Esophagus muscularis mucosa (tissue), 4 donors: Measurements from ENCODE around the gene CD40. TPM values are rescaled to one million over a fixed set of nuclear protein-coding genes. Genes with fewer than 3 reads are reported as not detected.

Source experiments
- DNase-seq: peaks from one replicate; pipeline ENCODE4 v3.0.0-alpha.2; 2017; ENCODE audit errors: extremely low spot score
- H3K27ac ChIP-seq, 4 donors: fragments of 200-600 bp; sonication (generic); replicated peaks in 1 of 4; 1 replicate in 3 of 4; 2 replicates in 1 of 4; pipeline ENCODE4 v1.5.1; 2016 to 2019; ENCODE audit warnings: mild to moderate bottlenecking in 1 of 4
- H3K27me3 ChIP-seq, 4 donors: fragments of 200-600 bp; sonication (generic); one replicate each; pipeline versions ENCODE4 v1.5.1 to v1.6.0; 2016 to 2019
- H3K36me3 ChIP-seq, 4 donors: fragments of 200-600 bp; sonication (generic); one replicate each; pipeline ENCODE4 v1.5.1; 2016 to 2019
- H3K4me1 ChIP-seq, 4 donors: fragments of 200-600 bp; sonication (generic); one replicate each; pipeline ENCODE4 v1.5.1; 2016 to 2019
- H3K4me3 ChIP-seq, 4 donors: fragments of 200-600 bp; sonication (generic); 1 replicate in 2 of 4; 2 replicates in 2 of 4; pipeline ENCODE4 v1.5.1; 2016 to 2019; ENCODE audit warnings: mild to moderate bottlenecking in 4 of 4, moderate library complexity in 1 of 4
- H3K9me3 ChIP-seq, 4 donors: fragments of 200-600 bp; sonication (generic); 1 replicate in 3 of 4; 2 replicates in 1 of 4; pipeline ENCODE4 v1.5.1; 2016 to 2019
- CTCF ChIP-seq, 3 experiments: fragments of 200-600 bp in 2 of 3; fragments of 450-650 bp in 1 of 3; sonication (generic) in 2 of 3; IDR thresholded peaks; one replicate each; pipeline ENCODE4 v1.5.1; 2017 to 2019; ENCODE audit warnings: antibody characterized with exemption in 3 of 3, mild to moderate bottlenecking in 2 of 3, moderate library complexity in 1 of 3
- EP300 ChIP-seq: sonication (generic); formaldehyde crosslinking; IDR thresholded peaks from one replicate; pipeline ENCODE4 v1.6.1; 2017; ENCODE audit warnings: antibody characterized with exemption
- POLR2A ChIP-seq: fragments of 450-650 bp; IDR thresholded peaks from one replicate; pipeline ENCODE4 v1.6.1; 2017; ENCODE audit warnings: antibody characterized with exemption, moderate library complexity, mild to moderate bottlenecking, low read depth
- POLR2AphosphoS5 ChIP-seq, 2 donors: sonication (generic); formaldehyde crosslinking; IDR thresholded peaks; one replicate each; pipeline ENCODE4 v1.6.1; 2017; ENCODE audit warnings: antibody characterized with exemption in 2 of 2
- WGBS: methylation state at CpG from one replicate; pipeline ENCODE4 v1.1.5; 2018; 5-methylcytosine and 5-hydroxymethylcytosine counted together
- intact Hi-C: fragments of 100-400 bp; cut with DNase I; formaldehyde crosslinking; loops from one replicate; pipeline ENCODE4 v1.15.1; 2023
- total RNA-seq, 4 donors: library from RNA; depleted of rRNA; stranded (reverse); fragments of >200 nt; gene quantifications; one replicate each; pipeline versions ENCODE4 v1.1.0 to v1.2.1, GENCODE V29; 2016

CD40 gene
- total RNA-seq, 4 donors from 2014 or later = 10.0 to 21.6 (median 16.9) TPM

GRCh38 chr20:46169245-46170171, 51.4 kb downstream of the CD40 start:
- WGBS = 71% methylated on average over 7 of the region's 13 CpGs
- H3K36me3 ChIP-seq = no peaks in the 10 kb centered on the region
- peaks cover 0 to 93% (median 16%) of the 10 kb centered on the region in 4 donors for H3K27me3 ChIP-seq
- H3K9me3 ChIP-seq = no peaks in the 10 kb centered on the region
- no peak for DNase-seq
- intact Hi-C loops = no loop called here
- no peak overlapping the region for H3K4me3 ChIP-seq
- H3K4me1 ChIP-seq = peaks cover 0 to 5% (median 2%) of the 10 kb centered on the region in 4 donors
- TF ChIP-seq EP300 (no peak), CTCF (IDR thresholded peaks at IDR 0.05) (no peak), POLR2AphosphoS5 (IDR thresholded peaks at IDR 0.05) (no peak), POLR2A (no peak)
- H3K27ac ChIP-seq = no peak overlapping the region

- peaks cover 0 to 93% (median 22%) of the 10 kb centered on the region in 4 donors for H3K27me3 ChIP-seq
Measured at GRCh38 chr20:46171476-46171875, 53.4 kb downstream of the CD40 start.

GRCh38 chr20:46171909-46172308, 53.8 kb downstream of the CD40 start:
- peaks cover 0 to 93% (median 22%) of the 10 kb centered on the region in 4 donors for H3K27me3 ChIP-seq
- TF ChIP-seq EP300 (no peak), POLR2A (no peak), CTCF (IDR thresholded peaks at IDR 0.05) (no peak), POLR2AphosphoS5 (IDR thresholded peaks at IDR 0.05) (no peak)
- no peak overlapping the region for H3K4me3 ChIP-seq
- H3K36me3 ChIP-seq = no peaks in the 10 kb centered on the region
- 52% methylated on average over 5 of the region's 5 CpGs for WGBS
- no peak overlapping the region for H3K27ac ChIP-seq
- DNase-seq = no peak
- intact Hi-C loops = no loop called here
- peaks cover 0 to 11% (median 5%) of the 10 kb centered on the region in 4 donors for H3K4me1 ChIP-seq
- no peaks in the 10 kb centered on the region for H3K9me3 ChIP-seq

More at GRCh38 chr20:46171476-46171875, 53.4 kb downstream of the CD40 start:
- intact Hi-C loops = no loop called here
- WGBS = 66% methylated on average over 2 of the region's 2 CpGs
- Histone ChIP-seq H3K9me3 (no peaks in the 10 kb centered on the region), H3K4me1 (peaks cover 0 to 11% (median 5%) of the 10 kb centered on the region in 4 donors), H3K4me3 (no peak overlapping the region), H3K27ac (no peak overlapping the region), H3K36me3 (no peaks in the 10 kb centered on the region)
- DNase-seq = no peak
- no peak for TF ChIP-seq CTCF (IDR thresholded peaks at IDR 0.05)
- TF ChIP-seq POLR2AphosphoS5 (IDR thresholded peaks at IDR 0.05) = no peak
- no peak for TF ChIP-seq POLR2A
- TF ChIP-seq EP300 = no peak

GRCh38 chr20:46172455-46172854, 54.3 kb downstream of the CD40 start:
- Histone ChIP-seq H3K4me1 (peaks cover 0 to 11% (median 5%) of the 10 kb centered on the region in 4 donors), H3K27ac (no peak overlapping the region), H3K36me3 (no peaks in the 10 kb centered on the region), H3K27me3 (peaks cover 0 to 90% (median 22%) of the 10 kb centered on the region in 4 donors), H3K4me3 (no peak overlapping the region), H3K9me3 (no peaks in the 10 kb centered on the region)
- 43% methylated on average over 6 of the region's 6 CpGs for WGBS
- intact Hi-C loops = no loop called here
- DNase-seq = no peak
- TF ChIP-seq POLR2A = no peak
- no peak for TF ChIP-seq POLR2AphosphoS5 (IDR thresholded peaks at IDR 0.05)
- TF ChIP-seq CTCF (IDR thresholded peaks at IDR 0.05) = no peak
- TF ChIP-seq EP300 = no peak
